ENCODE measurements around the gene BMP10. TPM values are rescaled to one million over a fixed set of nuclear protein-coding genes. Genes with fewer than 3 reads are reported as not detected.

Gene BMP10
- total RNA-seq, 1 donor from 2014 or later = not detected

Other genes starting within 250 kb of the BMP10 start
- gene PROKR1, start 227.8 kb downstream of the BMP10 start, total RNA-seq = under 0.01 TPM in 1 of 2 replicates, not detected in the other
- 12.1 and 14.3 TPM in 2 replicates for gene ARHGAP25, start 136.6 kb downstream of the BMP10 start, total RNA-seq
- not detected in 2 replicates for gene GKN2, start 81.5 kb upstream of the BMP10 start, total RNA-seq
- gene GKN1, start 103.2 kb upstream of the BMP10 start, total RNA-seq = not detected in 2 replicates
- 0.42 and 0.68 TPM in 2 replicates for gene ANTXR1, start 141.8 kb upstream of the BMP10 start, total RNA-seq